Hematopoietic multipotent progenitor cell treated with erythropoietin and hydrocortisone succinate and interleukin-3 and kit ligand, for 4 days (in vitro differentiated cells): ENCODE data around the gene THADA.
A peak's percentile ranks its signal among the peaks of the same experiment; 100 is the strongest.

ENCODE experiments used
- DNase-seq: peaks from one replicate; pipeline ENCODE4 v3.0.0-alpha.2; 2015

THADA gene

DNA sequence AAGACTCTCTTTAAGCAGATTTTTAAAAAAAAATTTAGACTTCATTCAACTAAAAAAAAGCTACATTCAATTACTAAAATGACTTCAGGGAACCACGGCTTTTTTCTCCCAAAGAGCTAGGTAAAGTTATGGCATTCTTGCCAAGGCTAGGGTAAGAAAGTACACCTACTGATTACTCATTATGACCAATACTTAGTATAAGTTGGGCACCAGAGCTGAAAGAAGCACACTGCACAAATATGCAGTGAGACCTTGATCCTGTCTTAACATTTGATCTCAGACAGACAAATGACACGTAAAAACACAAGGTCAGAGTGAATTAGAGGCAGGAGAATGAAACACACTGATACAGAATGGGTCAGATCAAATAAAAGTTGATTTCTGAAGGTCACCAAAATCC, 88.7 kb downstream of the THADA start:
- DNase-seq: no peak

DNA sequence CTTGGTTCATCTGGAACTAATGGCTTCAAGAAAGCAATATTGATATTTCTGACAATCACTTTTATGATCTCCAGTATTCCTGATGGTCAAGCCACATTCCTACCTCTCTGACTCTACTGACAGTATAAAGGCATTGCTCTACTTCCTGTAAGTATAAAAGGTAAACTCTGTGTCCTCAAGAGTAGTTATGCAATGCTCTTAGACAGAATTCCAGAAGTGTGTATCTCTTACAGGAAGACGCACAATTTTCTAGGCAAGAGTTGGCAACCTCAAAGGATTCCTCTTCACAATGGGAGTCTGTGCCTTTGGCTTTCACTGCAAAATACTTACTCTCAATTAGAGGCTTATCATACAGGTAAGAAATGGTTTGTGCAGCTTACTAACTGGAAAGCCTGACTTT, 100.1 kb downstream of the THADA start:
- no peak for DNase-seq

DNA sequence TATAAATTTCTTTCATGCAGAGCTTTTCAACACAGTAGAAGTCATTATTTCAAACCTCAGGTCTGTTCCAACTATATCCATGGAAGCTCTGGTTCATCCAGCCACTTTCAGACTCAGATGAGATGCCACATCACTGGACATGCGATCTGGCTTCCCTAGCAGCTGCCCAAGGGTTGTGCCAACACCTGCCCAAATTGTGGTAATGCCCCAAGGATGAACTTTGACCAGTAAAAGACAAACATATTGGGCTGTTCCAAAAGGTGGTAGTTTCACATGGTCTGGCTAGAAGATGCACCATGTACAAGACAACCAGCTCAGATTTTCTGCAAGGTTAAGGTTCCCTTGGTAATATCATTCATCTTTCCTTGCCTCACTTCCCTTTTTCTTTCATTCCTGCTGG, 101.9 kb downstream of the THADA start:
- no peak for DNase-seq

DNA sequence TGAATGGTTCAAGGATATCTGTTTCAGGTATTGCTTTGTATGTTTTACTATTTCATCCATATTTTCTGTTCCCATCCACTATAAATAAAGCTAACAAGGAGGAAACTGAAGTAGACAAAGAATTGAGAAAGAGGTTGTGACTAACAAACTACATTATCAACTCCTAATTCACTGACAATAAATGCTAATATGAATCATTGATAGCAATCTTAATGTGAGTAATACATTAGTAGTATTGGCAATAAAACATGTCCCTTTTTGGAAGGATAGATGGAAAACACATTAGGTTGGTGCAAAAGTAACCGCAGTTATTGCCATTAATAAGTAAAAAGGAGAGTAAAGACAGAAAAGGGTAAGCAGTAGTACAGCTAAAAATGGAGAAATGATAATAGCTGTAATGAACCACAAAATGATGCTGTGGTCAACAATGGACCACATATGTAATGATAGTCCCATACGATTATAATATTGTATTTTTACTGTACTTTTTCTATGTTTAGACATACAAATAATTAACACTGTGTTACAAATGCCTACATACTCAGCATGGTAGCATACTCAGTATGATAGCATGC, 104.7 kb downstream of the THADA start:
- no peak for DNase-seq

DNA sequence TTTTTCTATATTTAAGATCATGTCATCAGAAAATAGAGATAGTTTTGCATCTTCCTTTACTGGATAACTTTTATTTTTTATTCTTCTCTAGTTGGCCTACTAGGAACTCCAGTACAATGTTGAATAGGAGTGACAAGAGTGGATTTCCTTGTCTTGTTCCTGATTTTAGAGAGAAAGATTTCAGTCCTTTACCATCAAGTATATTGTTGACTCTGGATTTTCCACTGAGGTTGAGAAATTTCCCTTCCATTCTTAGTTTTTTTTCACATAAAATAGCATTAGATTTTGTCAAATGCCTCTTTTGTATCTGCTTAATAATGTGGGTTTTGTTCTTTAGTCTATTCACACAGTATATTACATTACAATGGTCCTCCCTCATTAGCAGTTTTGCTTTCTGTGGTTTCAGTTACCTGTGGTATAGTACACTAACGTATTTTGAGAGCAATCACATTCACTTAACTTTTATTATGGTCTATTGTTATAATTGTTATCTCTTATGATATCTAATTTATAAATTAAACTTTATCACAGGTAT, 105.5 kb downstream of the THADA start:
- DNase-seq: no peak

DNA sequence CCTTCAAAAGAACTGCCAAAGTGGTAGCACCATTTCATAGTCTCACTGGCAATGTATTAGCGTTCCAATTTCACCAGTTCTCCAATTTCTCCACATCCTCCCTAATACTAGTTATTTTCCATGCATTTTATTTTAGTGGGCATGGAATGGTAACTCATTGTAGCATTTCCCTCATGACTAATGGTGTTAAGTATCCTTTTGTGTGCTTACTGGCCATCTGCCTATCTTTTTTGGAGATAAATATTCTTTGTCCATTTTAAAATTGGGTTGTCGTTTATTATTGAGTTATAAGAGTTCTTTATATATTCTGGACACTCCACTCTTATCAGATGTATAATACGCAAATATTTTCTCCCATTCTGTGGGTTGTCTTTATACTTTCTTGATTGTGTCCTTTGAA, 107.1 kb downstream of the THADA start:
- DNase-seq: no peak

DNA sequence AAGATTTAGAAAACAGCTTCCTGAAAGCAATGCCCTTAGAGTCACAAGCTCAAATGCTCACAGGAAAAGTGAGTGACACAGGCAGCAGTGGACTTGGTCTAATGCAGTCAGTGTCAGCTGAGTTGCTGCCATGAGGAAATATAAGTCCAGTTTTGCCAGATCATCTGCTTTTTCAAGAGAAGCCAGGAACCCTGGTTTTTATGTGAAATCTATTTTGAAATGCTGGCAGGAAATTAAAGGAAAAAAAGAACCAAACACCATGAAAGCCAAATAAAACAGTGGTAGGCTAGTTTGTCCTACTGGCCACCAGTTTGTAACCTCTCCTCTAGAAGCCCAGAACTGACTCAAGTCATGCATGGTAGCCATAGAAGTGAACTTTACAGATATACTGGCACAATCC, 109.2 kb downstream of the THADA start:
- peak; percentile 20 for DNase-seq

DNA sequence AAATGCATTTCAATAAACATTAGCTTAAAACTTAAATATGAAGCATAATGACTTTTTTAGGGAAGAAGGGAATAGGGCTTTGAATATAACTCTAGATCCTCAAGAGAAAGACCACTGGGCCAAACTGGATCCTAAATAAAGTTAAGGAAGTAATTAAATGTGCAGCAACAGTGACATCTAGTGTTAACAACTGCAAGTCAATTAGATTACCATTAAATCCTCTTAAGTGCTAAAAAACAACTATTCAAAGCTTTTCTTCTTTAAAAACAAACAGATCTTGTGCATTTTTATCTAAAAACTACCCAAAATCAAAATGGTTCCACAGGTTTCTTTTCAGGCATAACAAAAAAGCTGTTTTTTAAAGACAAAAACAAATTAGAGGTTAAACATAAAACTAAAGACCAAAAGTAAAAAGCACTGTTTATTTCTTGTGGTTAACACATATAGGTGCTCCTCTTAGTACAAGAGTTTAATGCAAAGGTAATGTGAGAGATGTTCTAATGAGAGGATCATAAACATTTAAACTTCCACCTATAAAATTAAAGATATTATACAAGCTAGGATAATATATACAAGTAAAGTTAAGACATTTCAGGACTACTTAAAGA, 111.4 kb downstream of the THADA start:
- DNase-seq: peak; percentile 92

DNA sequence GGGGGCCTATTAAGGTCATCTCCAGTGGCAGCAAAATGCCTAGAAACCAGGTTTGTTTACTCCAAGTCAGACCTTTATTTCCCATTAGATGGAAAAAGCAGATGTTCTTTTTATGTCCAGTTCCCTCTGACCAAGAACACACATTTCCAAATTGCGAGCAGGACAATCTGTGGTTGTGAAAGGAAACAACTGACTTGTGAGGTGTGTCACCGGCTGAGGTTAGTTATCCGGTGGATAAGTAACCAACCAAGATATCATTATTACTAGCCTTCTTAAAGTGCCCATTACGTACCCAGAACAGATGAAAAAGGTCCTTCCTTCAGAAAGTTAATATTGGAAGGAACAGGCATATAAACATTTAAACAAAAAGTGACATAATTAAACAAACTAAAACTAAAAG, 112.9 kb downstream of the THADA start:
- DNase-seq: peak; percentile 41

DNA sequence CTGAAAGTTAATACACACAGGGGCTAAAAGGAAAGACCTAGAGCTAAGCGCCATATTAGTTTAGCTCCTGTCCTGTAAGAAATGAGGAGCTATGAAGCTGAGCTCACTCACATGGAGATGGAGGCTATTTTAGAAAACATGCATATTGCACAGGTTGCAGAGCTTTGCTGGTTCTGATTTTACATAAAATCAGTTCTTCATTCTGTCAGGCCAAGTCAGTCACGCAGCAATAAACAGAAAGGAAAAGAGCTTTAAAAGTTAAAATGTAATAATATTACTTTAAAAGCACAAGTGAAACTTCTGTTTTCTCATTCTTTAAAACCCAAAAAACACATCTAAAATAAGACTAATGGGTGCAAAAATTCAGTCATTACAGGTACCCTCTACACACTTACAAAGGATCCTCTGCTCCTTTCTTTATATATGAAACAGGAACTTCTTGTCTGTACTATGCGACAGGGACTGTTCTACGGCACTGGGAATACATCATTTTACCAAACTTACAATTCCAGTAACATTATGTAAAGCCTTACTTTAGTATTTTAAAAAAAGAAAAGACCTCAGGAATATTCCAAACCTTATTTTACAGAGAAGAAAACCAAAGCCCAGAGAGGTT, 113.8 kb downstream of the THADA start:
- no peak for DNase-seq

DNA sequence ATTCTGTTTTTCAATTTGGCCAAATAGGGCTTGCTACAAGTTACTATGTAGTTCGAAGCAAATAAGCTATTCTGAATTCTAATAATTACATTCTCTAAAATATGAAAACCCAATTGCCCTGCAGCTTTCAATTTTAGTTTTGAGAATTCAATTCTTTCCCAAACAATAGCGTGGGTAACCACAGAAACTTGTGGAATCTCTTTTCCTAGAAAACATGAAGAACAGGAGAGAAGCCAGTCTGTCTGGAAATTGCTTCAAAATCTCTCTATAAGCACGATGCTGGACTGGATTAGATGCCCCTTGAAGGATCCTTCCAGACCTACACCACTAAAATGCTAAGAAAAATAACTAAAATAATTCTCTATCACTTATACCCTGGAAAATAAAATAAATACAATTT, 115.0 kb downstream of the THADA start:
- no peak for DNase-seq

DNA sequence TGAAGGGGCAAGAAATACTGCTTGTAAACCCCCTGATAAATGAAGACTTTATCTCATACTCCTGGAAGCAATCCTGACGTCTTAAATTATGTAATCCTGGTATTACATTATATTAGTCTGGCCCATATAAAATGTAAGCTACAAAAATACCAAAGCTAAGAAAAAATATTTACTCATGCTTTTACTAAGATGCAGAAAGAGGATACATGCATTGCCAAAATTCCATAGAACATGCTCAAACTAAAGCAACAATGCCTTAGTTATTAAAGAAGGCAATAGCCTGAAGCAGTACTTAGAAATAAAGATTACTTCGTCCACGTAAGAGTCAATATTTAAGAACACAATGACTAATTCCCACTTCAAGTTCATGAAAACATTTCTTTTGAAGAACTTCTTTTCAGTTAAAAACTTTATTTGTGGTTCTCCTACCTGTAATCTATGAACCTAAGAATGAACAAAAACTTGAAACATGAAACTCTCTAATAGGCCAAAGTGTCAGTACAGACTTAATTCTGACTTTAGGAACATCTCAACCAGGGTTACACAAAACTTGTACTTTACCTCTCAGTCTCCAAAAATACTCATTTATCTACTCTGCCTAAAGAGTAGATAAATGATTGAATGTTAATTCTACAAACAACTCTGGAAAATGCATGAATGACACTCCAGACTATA, 117.3 kb downstream of the THADA start:
- no peak for DNase-seq

DNA sequence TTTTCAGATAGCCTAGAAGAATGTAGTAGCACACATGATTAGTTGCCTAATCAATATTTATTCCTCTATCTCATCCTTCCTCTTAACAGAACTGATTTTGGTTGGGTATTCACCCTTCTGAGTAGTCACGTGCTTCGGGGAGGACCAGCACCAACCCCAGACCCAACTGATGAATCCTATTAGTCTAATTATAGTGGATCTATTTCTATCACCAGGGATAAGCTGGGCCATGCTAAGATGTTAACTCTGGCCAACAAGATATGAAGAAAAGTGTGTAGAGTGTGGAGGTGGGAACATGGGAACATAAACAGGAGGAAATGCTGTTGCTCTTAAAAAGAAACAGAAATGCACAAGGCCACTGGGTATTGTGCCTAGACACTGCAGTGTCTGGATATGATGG, 119.9 kb downstream of the THADA start:
- no peak for DNase-seq

DNA sequence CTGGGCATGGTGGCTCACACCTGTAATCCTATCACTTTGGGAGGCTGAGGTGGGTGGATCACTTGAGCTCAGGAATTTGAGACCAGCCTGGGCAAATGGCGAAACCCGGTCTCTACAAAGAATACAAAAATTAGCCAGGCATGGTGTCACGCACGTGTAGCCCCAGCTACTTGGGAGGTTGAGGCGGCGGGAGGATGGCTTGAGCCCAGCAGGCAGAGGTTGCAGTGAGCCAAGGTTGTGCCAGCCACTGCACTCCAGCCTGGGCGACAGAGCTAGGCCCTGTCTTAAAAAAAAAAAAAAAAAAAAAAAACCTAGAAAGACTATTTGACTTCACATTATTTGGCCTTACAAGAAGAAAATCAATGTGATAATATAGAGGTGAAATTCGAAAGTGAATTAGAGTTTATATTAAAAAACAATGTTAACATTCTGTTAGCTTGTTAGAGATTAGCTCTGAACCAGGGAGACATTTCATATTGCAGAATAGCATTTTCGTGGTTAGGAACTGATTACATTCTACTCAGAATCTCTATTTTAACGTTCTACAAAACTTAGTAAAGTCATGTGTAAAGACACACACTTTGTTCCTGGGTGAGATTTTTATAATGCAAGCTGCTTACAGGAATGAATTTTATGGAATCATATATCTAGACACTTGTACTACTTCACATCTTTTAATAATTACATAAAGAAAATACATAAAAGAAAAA, 120.5 kb downstream of the THADA start:
- DNase-seq: no peak

DNA sequence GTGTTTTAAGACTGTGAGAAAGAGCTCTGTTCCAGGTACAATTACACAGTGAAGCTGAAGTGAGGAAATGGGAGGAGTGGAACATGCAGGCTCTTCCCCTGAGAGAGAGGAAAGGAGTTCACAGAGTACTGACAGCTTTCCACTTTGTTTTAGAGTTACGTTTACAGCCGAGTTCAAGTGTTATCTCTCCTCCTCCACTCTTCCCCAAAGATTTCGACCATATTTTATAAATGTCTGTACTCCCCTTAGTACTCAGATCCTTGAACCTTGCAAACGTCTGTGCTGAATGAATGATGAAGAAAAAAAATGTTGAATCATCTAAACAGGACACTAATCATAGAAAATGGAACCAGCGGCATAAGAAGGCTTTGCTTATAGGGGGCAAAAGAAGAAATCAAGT, 121.6 kb downstream of the THADA start:
- no peak for DNase-seq

DNA sequence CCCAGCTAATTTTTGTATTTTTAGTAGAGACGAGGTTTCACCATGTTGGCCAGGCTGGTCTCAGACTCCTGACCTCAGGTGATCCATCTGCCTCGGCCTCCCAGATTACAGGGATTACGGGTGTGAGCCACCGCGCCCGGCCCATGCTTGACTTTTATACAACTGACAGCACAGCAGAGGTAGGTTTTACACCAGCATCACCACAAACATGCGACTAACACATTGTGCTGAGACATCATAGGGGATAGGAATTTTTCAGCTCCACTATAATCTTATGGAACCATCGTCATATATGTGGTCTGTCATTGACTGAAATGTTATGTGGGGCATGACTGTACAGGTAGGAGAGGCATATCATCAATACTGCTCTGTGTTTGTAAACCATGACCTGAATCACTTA, 122.1 kb downstream of the THADA start:
- no peak for DNase-seq

DNA sequence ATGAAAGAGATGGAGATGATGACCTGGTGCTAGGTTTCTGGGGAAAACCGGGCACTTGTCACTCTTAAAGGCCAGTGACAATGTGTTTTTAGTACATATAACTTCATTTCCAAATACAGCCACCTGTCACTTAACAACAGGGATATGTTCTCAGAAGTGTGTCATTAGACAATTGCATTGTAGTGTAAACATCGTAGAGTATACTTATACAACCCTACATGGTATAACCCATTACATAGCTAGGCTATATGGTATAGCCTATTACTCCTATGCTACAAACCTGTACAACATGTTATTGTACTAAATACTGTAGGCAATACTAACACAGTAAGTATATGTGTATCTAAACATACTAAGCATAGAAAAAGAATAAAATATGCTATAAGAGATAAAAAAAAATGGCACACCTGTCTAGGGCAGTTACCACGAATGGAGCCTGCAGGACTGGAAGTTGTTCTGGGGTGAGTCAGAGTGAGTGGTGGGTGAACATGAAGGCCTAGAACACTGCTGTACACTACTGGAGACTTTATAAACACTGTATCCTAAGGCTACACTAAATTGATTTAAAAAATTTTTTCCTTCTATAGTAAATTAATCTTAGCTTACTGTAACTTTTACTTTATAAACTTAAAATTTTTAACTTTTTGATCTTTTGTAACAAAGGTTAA, 123.2 kb downstream of the THADA start:
- no peak for DNase-seq

DNA sequence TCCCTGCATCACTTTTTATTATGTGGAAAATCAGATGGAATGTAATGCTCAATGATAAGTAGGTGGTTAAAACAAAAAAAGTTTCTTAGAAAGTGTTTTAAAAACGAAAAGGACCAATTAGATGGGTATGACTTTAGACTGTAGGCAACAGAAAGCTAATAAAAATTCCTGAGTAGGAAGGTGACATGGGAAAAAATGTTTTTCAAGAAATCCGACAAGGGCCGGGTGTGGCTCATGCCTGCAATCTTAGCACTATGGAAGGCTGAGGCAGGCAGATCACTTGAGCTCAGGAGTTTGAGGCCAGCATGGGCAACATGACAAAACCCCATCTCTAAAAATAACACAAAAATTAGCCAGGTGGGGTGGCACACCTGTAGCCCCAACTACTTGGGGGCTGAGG, 126.1 kb downstream of the THADA start:
- no peak for DNase-seq

DNA sequence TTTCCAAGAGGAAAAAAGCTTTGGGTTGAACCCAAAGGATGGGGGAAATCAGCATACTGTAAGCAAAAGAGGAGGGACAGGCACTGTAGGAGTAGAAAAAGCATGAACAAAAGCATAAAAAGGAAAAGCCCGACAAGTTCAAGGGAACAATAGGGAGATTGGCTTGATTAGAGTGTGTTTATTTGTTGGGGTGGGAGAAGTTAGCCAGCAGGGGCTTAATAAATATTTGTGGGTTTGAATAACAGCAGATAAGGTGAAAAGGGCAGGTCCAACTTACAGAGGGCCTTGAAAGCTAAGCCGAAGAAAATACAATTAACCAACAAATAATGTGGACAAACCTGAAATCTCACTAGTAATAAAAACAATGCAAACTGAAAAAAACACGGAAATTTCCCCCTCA, 126.7 kb downstream of the THADA start:
- DNase-seq: no peak

DNA sequence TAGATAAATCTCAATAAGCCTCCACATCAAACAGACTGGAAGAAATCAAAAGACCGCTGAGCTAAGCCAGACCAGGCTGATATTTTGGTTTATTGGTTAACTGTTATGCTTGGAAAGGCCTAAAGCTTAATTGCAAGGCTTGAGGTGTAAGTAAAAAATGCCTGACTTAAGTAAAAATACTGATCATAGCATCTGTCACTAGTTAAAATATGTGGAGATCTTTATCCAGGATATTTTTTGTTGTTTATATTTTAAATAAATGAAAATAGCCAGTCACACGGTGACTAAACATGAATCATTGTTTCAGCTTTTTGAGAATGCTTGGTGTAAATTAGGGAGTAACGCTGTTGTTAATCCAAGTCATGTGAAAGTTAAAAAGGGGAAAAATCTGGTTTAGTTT, 127.9 kb downstream of the THADA start:
- DNase-seq: no peak

DNA sequence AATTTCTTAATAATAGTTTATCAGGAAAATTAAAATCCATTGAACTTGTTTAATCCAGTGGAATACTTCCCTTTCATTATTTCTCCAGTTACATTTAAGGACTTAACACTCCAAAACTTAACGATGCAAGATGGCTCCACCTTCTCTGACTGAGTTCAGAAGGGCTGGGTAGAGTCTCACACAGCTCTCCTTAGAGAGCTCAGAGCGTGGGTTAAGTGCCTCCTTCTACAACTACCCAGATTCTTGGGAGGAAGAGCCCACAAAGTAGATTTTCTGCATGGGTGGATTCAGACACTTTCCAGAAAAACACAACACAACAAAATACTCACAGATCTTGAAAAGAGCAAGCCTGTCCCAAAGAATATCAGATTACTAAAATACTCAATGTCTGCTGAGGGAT, 130.6 kb downstream of the THADA start:
- no peak for DNase-seq

DNA sequence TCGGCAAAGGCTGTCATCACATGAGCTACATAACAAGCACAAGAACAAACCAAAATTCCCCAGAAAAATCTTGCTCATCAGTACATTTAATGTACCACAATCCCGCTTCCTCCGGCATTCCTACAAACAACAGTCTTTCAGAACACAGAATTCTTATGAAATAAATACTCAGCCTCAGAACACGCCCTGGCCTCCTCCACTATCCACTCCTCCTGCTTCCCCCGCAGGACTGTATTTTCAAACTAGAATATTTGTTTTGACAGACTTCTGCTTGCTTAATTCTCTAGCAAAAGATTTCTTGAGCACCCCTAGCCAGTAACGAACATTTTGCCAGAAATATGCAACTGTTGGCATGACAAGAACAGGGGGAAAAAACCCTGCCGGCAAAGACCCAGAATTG, 131.2 kb downstream of the THADA start:
- no peak for DNase-seq
